NCI-H82 treated with DMSO at 0.1 percent for 48 hours (cell line): ENCODE data around the gene QSOX2.

Experiments used
- DNase-seq: peaks from one replicate; lab custom pipeline; 2025; ENCODE audit not compliant: unreplicated experiment; lab: John Stamatoyannopoulos, UW

Gene QSOX2

DNA sequence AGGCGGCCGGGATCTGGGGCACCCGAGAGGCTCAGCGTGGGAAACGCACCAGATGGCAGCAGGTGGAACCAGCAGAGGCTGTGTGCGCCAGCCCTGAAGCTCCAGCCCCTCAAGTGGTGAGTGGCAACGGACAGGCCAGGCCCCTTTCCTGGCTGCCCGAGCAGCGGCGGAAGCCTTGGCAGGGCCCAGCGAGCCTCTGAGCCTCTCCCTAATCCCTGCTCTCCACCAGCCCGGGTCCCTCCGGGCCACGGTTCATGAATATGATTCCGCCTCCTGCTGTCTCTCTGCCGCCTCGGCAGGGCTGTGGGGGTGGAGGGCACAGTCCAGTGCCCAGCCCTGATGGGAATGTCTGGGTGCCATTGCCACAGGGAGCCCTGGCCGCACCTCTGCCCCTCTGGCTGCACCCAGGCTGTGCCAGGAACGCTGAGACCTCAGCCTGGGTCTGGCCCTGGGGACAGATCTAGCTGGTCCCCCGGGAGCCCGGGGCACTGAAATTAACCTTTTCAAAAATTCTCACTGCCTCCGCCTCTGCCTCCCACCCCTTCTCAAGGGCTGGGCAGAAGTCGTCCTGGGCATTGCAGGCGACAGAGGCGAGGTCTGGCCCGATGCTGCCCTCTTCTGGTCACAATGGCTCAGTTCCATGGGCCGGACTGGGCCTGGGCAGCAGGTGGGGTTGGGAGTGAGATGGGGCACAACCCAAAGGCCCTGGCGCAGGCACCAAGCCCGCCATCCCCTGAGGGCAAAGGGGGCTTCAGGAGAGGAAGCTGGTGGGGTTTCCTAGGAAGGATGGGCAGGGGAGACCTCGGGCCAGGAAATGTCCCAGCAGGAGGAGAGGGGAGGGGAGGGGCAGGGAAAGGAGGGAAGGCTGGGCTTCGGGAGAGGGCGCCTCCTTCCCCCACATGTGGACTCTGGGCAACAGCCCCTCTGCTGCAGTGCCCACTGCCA lies 38.0 kb upstream of the QSOX2 start:
- no peak for DNase-seq

DNA sequence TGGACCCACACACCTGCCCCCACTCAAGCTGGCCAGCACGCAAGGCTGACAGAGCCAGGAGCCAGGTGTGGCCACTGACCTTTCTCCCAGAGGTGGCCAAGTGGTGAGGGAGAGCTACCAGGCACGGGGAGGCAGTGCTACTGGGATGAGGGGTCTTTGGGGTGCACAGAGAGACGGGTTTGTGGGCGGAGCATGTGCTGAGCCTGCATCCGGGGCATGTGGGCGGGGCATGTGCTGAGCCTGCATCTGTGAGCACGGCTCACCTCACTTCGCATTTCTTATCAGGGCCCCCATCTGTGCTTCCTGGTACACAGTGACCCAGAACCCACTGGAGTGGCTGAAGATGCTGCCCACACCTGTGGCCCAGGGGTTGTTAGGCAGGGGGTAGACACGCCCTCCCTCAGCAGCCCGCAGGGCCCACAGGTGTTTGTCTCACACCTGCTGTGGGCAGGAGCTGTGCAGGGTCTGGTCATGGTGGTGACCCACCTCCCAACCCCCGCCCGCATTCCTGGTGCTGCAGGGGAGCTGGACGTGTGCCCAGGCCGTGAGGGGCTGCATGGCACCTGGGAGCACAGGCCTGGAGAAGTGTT lies 36.8 kb upstream of the QSOX2 start:
- DNase-seq, result no peak

DNA sequence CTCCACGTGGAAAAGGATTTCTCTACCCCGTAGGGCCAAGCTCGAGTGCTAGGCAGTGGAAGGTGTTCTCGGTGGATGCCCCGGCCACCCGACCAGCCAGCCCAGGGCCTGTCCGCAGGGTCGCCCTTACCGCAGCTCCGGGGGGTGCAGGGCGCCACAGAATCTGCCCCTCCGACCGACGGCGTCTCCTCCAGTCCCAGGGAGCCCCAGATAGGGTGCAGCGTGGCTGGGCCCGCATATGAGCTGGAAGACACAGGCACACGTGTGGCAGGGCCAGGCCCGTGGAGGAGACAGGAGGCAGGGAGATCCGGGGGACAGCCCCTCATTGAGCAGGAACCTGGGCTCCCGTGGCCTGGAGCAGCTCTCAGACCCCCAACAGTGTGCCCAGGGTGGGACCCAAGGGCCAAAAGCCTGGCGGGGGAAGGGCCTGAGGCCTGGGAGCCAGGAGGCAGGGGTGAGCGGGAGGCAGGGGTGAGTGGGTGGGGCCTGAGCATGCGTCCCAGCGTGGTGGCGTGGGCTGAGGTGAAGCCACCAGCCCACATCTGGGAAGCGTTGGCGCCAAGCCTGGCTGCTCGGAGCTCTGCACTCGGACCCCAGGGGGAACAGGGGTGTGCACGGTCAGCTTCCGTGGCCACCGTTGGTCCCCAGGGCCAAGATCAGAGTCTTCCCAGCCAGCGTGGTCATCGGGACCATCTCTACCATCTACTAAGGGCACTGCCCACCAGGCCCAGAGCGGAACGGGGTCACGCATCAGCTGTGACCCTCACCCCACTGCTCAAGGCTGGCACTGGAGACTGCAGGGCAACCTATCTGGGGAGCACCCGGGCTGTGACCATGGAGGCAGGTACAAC lies 36.0 kb upstream of the QSOX2 start:
- DNase-seq, result no peak

DNA sequence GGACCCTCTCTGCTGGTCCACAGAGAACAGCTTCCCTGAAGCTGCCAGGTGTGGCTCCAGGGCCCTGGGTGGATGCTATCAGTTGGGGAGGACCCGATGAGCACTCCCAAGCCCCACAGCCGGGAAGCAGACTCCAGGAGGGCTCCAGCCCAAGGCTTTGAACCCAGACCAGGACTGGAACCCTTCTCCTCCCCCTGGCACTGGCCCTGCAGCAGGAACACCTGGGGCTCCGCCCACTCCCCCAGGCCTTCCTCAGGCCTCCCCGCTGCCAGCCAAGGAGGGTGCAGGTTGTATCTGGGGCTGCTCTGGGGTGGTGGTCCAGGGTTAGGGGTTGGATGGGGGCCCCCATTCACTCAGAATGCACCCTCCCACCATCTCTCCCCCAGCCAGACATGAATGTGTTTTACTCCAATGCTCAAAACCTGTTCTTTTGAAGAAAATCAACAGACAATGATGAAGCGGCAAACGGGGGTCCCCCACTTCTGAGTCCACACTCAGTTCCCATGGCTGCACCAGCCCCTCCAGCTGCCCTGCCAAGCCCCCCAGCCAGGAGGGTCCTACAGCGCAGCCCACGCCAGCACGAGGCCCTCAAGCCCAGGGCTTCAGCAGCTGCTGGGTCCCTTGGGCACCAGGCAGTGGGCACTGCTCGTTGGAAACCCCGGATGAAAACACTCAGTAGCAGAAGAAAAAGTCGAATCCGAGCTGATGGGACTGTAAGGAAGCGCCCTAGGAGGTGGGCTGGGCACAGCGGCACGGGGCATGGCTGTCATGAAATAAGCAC lies 35.1 kb upstream of the QSOX2 start:
- DNase-seq, result no peak

DNA sequence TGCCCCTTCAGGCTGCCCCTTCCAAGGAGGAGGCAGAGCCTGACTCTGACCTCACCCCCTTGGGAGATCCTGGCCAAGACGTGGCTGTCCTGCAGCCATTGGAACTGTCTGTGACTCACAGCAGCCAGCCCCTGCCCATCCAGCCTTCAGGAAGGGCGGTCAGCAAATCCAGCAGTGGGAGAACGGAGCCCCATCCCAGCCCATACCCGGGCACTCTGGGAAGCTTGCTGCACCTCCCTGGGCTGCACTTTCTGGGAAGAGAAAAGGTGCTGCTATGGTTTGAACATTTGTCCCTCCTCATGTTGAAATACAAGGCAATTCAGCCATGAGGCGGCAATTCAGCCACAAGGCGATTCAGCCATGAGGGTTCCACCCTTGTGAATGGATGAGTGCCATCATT lies 33.9 kb upstream of the QSOX2 start:
- DNase-seq, result no peak

DNA sequence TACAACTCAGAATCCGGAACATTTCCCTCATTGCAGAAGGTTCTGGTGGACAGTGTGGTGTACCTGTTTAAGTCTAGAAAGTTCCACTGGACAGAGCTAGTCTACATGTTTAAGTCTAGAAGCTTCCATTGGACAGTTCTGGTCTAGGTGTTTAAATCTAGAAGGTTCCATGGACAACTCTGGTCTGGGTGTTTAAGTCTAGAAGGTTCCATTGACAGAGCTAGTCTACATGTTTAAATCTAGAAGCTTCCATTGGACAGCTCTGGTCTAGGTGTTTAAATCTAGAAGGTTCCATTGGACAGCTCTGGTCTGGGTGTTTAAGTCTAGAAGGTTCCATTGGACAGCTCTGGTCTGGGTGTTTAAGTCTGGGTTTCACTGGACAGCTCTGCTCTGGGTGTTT lies 33.3 kb upstream of the QSOX2 start:
- DNase-seq, result no peak

DNA sequence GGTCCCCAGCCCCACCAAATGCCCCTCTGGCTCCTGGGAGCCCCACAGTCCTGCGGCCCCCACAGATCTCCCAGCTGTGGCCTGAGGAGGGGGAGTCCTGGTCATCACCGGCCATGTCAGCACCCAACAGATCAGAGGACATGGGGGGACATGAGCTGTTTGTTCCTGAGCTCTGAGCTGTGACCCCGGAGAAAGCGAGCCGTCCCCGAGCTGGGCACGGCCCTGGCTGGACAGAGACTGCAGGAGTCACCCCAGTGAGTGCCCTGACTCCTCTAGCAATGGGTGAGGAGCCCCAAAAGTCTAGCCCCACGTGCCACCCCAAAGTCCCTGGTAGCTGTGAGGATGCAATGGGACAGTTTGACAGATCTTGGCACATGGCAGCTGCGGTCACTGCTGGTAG lies 32.6 kb upstream of the QSOX2 start:
- no peak for DNase-seq

DNA sequence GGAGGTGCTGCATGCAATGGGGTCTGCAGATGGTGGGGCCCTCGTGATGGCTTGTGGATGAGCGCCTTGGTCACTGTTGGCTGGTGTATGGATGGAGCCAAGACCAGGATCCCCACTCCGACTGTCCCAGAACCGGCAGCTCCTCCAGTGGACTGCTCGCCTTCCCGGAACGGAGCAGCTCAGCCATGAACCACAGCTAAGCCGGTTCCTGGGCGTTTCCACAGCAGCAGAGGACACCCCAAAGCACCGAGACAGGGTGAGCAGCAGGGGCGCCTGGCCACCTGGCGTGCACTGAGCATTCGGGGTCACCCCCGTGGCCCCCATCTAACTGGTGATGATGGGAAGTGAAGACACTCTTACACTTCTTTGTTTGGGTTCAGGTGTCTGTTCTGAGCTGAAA lies 32.1 kb upstream of the QSOX2 start:
- DNase-seq, result no peak

DNA sequence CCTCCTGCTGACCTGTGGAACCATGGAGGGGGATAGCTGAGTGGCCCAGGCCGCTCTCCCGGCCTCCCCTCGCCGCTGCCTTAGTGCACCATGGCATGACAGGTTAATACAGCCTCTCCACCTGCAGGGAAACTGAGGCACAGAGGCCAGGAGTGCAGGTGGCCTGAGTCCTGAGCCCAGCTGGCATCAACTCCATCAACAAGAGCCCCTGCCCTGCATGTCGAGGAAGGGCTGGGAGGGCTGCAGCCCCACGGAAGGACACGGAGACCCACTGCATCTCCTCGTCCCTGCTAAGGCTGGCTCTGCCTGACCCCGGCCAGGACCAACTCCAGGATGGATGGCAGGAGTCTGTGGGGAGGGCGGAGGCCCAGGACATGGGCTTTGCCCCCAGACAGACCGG lies 31.1 kb upstream of the QSOX2 start:
- DNase-seq, result no peak

DNA sequence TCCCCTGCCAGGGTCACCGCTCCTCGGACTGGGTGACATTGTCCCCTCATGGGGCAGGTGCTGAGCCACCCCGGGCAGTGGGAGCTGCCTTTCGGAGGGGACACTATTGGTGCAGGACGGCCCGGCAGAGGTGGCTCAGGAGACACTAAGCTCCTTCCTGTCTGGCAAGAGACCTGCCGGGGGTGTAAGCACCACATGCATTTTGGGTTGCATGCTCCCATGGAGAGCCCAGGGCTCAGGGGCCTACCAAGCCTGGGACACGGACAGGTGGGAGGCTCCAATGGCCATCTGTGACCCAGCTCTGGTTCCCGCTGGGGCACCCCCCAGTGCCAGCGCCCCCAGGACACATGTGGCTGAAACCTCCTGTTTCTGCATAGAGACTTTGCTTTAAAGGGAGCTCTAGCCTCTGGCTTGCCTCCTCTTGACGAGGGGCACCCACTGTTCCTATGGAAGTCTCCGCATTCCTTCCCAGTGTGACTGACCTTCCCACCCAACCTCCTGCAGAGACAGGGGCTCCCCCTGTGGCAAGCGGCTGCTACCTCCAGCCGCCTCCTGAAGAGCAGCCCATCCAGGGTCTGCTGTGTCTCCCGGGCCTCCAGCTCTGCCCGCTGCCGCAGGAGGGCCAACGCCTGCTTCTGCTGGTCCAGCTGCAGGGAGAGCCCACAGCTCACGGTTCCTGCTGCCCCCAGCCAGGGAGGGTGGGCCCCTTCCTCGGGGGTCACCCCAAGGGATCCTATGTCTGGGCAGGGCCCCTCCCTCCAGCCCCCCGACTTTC lies 30.2 kb upstream of the QSOX2 start:
- DNase-seq, result no peak

DNA sequence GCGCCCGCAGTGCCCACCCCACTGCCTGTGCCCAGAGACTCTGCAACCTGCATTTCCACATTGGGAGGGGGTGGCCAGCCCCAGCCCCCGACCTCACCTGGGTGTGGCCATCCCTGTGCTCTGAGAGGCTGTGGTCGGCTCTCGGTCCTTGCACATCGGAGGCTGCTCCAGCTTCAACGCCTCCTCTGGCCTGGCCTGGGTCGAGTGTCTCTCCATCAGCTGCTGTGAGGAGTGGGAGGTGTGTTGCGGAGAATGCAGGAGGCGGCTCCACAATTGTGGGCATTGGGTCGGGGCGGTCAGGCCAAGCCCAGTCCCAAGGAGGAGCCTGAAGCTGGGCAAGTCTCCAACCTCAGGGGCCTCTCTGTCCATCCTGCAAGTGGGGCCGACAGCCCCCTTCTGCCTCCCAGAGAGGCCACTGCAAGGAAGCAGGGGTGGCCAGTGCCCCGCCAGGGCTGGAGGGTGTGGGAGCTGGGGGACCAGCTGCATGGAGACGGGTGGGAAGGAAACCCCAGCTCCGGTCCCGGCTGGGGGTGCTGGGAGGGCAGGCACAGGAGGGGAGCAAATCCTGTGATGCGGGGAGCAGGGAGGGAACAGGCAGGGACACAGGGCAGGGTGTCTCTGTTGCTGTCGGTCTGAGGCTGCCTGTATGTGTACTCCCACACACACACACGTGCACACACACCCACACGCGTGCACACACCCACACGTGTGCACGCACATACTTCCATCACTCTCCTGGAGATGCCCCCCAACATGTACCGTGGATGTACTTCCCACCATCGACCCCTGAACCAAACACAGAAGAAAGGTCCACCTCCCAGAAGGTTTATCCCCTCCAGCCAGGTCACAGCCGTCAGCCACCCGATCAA lies 29.4 kb upstream of the QSOX2 start:
- DNase-seq, result no peak

DNA sequence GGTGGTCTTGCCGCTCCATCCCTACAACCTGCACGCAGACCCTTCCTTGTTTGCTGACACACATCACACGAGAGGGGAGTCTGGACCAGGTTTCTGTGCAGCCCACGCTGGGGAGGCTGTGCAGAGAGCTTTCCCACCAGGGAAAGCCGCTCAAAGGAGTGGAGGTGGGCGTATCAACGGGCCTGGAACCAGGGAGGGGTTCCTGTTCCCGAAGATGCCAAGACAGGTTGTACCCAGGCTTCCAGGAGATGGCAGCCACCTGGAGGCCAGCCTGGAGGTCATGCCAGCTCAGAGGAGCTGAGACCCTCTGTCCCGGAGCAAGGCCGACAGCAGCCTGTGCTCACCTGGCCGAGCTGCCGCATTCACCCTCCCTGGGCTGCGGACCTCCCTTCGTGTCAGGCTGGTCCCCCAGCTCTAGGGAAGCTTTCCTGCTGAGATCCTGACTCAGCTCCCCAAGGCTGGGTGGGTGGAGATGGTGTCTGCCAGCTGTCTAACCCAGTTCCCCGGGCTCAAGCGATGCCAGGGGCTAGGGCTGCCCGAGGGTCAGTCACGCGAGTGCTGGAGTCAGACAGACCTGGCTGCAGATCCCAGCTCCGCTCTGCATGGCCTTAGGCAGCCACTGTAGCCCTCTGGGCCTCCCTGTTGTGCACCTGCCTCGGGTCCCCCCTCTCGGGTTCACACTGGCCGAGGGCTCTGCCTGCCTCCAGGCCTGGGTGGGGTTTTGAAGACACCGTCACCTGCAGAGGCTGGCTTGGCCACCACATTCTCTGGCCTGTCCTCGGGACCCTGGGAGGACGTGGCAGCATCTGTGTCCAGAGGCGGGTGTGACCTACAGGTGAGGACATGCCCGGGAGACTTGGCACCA lies 28.5 kb upstream of the QSOX2 start:
- no peak for DNase-seq

DNA sequence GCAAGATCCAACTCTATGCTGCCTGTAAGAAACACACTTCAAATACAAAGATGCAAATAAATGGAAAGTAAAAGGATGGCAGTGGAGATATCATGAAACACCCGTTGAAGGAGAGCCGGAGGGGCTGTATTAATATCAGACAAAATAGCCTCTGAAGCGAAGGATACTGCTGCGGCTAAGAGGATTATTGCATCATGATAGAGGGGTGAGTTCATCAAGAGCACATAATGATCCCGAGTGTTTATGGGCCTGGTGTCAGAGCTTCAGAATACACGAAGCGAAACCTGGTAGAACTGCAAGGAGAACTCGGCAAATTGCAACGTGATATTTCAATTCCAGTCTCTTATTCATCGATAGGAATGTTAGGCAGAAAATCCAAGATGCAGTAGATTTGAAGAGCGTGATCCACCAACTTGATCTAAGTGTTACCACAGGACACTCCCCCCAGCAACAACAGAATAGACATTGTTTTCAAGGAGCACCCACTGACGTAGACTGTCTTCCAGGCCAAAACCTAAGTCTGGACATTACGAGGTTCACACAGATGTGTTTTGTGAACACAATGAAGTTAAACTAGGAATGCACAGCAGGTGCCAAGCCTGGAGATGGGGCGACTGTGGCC lies 27.7 kb upstream of the QSOX2 start:
- DNase-seq, result peak; percentile 13

DNA sequence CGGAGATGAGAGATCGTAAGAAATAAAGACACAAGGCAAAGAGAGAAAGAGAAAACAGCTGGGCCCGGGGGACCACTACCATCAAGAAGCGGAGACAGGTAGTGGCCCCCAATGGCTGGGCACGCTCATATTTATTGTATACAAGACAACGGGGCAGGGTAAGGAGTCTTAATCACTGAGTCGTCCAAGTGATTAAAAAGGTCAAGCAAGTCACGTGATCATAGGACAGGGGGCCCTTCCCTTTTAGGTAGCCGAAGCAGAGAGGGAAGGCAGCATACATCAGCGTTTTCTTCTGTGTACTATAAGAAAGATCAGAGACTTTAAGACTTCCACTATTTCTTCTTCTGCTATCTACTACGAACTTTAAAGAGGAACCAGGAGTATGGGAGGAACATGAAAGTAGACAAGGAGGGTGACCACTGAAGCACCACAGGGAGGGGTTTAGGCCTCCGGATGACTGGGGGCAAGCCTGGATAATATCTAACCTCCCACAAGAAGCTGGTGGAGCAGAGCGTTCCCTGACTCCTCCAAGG lies 24.6 kb upstream of the QSOX2 start:
- DNase-seq, result no peak

DNA sequence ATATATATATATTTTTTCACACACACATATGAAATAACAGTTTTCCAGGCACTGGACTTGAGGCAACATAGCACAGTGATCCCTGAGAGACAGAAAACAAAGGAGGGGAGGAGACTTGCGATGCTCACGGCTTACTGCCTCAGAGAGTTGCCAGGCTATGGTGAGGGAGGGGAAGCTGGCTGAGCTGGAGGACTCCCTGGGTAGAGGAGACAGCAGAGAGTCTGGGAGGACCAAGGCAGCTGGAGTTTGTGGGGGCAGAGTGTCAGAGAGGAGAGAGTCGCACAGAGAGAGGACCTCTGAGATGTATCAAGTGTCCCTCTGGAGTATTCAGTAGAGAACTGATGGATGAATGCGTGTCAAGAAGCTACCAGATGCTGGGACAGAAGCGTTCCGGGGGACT lies 23.1 kb upstream of the QSOX2 start:
- no peak for DNase-seq

DNA sequence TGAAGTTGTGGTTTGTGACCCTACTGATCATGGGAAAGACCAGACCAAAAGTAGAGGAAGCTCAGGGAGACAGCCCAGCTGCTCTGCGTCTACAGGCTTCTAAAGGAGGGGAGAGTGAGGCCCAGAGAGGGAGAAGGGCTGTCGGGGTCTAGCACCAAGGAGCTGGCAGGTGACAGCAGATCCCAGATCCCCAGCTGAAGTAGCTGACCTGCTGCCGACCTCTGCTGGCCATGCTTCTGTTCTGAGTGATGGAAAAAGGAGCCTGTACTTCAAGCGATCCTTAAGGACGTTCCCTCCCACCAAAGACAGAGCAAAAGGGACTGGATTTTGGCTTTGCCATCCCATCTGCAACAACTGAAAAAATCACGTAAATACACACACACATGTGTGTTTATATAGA lies 22.7 kb upstream of the QSOX2 start:
- DNase-seq, result no peak

DNA sequence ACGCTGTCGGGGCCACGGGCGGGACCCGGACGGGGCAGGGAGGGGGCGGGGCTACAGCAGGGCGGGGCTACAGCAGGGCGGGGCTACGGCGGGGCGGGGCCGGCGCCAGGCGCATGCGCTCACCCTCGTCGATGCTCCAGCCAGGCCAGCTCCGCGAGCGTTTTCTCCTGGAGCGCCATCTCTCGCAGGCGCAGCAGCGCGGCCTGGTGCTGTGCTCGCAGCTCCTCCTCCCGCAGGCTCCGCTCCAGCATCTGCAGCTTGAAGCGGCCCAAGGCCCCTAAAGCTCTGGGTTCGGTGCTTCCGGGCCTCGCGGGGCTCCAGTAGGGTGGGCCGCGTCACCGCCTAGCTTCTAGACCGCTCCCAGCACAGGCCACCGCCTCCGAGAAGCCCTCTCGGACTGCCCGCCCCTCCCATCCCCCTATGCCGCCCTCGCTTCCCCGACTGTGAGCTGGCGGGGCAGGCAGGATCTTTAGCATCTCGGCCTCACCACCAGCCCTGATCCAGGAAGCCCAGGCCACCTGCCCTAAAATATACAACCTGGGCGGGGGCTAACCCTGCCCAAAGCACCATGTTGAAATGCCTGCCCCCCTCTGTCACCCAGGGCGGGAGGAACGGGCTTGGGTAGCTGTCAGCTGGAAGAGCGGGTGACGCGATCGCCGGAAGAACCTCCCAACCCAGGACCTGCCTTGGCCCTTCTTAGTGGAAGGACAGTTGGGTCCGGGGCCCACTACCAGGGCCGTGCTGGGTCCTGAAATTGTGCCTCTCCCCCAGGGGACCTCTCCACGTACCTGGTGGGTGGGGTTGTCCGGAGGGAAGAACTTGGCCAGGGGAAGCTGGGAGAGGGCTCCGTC lies 21.9 kb upstream of the QSOX2 start:
- DNase-seq, result no peak
